Stimulated activated CD8-positive, alpha-beta memory T cell treated with anti-CD3 and anti-CD28 coated beads, Interleukin-2, amount 100 ng/mL, for 1 hour (primary cell): Measurements from ENCODE around the gene UBR7.
"Not testable (repeated sequence)": the region's sequence is repeated elsewhere in the genome, so short reads cannot be mapped to it uniquely, and the experiment has no call there.

ENCODE experiments used
- DNase-seq, 2 donors: peaks; one replicate each; pipeline ENCODE4 v3.0.0-alpha.2; 2020; ENCODE audit warnings: low read depth in 2 of 2

UBR7 gene

GRCh38 chr14:93206793-93207467 lies at the start of gene UBR7, which contains the start of gene GON7:
Gene UBR7 (plus strand): TSS chr14:93207256. CDS start chr14:93207292, 36 bp downstream.
Gene GON7 (minus strand): TSS chr14:93207065. CDS start chr14:93207037, 28 bp downstream.
- DNase-seq: peak; percentile 66 to 75

- DNase-seq: not testable (repeated sequence)
Observed at GRCh38 chr14:93158349-93158748, 48.7 kb upstream of the UBR7 start.

GRCh38 chr14:93159625-93160352 lies 47.3 kb upstream of the UBR7 start:
- DNase-seq: not testable (repeated sequence)

- DNase-seq: no peak
Observed at GRCh38 chr14:93160353-93160801, 46.7 kb upstream of the UBR7 start.

DNA sequence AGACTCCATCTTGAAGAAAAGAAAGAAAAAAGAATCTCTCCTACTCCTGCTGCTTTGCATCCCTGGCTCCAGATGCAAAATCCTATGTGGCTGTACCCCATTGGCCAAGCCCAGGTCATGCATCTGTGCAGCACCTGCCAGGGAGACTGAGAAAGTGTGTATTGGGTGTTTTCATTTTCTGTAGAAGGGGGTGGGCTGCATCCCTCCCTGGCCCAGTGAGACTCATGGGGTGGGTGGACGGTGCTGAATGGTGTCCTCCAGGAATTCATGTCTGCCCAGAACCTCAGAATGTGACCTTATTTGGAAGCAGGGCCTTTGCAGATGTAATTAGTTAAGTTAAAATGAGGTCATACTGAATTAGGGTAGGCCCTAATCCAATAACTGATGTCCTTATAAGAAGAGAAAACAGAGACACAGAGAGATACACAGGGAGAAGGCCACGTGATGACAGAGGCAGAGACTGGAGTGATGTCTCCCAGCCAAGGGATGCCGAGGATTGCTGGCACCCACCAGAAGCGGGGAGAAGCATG lies 45.6 kb upstream of the UBR7 start:
- DNase-seq: no peak

DNA sequence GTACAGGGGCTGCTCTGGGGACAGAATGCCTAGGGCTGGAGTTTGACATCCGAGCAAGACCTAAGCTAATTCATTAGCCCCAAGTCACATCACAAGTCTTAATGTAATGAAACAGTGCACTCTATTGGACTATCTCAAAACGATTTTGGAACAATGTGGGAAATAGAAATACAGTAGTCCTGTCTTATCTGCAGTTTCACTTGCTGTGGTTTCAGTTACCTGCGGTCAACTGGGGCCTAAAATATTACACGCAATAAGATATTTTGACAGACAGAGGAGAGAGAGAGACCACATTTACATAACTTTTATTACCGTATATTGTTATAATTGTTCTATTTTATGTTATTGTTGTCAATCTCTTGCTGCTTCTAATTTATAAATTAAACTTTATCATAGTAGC lies 43.5 kb upstream of the UBR7 start:
- DNase-seq: no peak

DNA sequence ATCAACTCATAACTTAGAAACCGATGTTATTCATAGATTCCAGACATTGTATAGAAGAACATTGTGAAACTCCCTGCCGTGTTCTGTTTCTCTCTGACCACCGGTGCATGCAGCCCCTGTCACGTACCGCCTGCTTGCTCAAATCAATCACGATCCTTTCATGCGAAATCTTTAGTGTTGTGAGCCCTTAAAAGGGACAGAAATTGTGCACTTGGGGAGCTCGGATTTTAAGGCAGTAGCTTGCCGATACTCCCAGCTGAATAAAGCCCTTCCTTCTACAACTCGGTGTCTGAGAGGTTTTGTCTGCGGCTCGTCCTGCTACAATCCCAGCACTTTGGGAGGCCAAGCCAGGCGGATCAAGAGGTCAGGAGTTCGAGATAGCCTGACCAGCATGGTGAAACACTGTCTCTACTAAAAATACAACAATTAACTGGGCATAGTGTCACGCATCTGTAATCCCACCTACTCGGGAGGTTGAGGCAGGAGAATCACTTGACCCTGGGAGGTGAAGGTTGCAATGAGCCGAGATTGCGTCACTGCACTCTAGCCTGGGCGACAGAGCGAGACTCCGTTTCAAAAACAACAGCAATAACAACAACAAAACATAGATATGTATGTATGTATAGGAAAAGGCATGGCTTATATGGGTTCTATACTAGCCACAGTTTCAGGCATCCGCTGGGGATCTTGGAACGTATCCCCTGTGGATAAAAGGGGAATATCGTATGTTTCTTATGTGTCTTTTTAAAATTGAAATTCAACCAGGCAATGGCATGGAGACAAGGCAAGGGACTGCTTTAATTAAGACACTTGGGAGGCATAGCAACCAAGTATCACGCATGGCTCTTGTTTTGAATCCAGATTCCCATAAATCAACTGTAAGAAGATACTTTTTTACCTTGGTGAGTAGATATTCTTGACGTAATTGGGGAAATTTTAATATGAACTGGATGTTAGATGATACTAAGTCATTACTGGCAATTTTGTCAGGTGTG lies 41.5 kb upstream of the UBR7 start:
- not testable (repeated sequence) for DNase-seq

DNA sequence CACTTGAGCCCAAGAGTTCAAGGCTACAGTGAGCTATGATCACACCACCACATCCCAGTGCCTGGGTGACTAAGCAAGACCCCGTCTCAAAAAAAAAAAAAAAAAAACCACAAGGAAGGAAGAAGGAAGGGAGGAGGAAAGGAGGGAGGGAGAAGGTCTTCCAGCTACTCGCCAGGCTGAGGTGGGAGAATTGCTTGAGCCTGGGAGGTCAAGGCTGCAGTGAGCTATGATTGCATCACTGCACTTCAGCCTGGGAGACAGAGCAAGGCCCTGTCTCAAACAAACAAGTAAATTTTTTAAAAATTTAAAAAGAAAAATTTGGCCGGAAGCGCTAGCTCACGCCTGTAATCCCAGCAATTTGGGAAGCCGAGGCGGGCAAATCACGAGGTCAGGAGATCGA lies 38.4 kb upstream of the UBR7 start:
- not testable (repeated sequence) for DNase-seq

GRCh38 chr14:93169619-93170018 lies 37.4 kb upstream of the UBR7 start:
- DNase-seq: not testable (repeated sequence)

- DNase-seq: not testable (repeated sequence)
Observed at GRCh38 chr14:93170141-93170540, 36.9 kb upstream of the UBR7 start.

- DNase-seq: no peak
Observed at GRCh38 chr14:93171376-93171775, 35.7 kb upstream of the UBR7 start.

DNA sequence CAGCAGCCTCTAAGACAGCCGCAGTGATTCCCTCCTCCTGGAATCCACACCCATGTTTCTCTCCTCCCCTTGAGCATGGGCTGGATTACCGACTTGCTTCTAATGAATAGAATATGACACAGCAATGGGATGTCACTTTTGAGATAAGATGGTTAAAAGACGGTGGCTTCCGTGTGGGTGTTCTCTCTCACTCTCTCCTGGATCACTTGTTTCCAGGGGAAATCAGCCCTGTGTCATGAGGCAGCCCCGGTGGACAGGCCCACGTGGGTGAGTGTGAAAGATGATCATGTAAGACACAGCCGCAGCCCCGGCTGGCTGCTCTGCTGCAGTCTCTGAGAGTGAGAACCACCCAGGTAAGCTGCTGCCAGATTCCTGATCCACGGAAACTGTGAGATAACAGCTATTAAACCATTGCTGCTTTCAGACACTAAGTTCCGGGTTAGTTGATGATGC lies 33.1 kb upstream of the UBR7 start:
- no peak for DNase-seq

DNA sequence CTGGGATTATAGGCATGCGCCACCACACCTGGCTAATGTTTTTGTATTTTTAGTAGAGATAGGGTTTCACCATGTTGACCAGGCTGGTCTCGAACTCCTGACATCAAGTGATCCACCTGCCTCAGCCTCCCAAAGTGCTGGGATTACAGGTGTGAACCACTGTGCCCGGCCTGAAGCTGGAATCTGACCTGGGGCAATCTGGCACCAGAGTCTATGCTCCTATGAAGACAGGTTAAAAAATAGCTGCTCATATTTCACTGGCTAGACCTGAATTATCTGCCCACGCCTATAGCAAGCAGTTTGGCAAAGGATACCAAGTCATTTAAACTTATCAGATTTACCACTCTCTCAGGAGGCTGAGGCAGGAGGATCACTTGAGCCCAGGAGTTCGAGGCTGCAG lies 32.3 kb upstream of the UBR7 start:
- DNase-seq: not testable (repeated sequence)

GRCh38 chr14:93175492-93175891 lies 31.6 kb upstream of the UBR7 start:
- no peak for DNase-seq

- DNase-seq: no peak
Observed at GRCh38 chr14:93183596-93184317, 23.3 kb upstream of the UBR7 start.

DNA sequence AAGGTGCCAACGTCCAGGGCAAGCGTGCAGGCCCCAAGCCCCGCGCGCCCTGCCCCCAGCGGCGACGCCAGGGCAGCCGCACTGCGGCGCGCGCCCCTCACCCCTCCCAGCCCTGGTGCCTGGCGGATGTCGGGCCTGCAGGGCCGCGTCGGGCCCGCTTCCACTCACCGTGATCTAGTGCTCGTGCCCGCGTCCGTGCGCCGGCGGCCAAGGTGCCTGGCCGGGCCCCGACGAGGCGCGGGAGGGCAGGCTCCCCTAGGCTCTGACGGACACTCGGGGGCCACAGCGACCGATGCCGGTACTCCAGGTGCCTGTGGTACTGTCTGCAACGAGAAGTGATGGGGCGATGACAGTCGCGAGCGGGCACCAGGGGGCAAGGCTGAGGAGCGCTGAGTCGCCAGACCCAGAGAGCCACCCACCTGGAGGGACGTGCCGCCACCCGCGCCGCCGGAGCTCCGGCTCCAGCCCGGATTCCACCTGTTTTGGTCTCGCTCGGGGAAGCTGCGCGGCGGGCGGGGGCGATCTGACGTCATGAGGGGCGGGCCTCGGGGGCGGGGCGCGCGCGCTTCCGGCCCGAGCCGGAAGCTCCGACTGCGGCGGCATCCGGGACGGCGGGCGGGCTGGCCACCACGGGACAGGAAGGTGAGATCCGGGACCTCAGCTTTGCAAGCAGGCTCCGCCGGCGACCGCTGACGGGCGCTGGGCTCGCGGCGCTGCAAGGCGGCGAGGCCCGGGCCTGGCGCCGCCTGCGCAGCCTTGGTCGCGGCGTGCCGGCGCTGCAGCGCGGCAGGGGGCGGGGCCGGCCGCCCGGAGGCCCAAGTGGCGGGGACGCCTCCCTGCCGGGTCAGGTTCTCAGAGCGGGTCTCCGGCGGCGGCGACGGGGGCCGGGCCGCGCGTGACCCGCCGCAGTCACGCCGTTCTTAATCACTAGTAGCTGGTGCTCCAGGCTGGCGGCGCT lies 22.4 kb upstream of the UBR7 start, which contains the start of the genes LYSET and MOAP1:
LYSET (plus strand) TSS at position 927 of the 958 bp plus-strand sequence. CDS start 89 bp downstream, outside the sequence.
MOAP1 (minus strand) TSS at position 507 of the 958 bp plus-strand sequence. CDS start 655 bp downstream, outside the sequence.
- peak; percentile 82 to 84 for DNase-seq

GRCh38 chr14:93185349-93185720 lies 21.7 kb upstream of the UBR7 start:
- no peak for DNase-seq

DNA sequence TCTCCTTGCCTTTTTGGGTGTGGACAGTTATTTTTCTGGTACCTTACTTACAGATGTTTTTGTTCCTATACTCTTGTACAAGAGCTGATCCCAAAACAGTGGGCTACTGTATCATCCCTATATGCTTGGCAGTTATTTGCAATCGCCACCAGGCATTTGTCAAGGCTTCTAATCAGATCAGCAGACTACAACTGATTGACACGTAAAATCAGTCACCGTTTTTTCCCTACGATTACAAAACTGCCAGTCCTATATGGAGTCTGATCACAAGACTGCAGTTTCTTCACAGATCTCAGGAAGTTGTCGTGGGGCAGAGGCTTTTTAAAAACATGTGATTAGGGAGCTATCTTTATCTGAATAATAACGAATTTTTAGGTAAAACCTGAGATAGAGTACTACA lies 20.6 kb upstream of the UBR7 start:
- DNase-seq: no peak

DNA sequence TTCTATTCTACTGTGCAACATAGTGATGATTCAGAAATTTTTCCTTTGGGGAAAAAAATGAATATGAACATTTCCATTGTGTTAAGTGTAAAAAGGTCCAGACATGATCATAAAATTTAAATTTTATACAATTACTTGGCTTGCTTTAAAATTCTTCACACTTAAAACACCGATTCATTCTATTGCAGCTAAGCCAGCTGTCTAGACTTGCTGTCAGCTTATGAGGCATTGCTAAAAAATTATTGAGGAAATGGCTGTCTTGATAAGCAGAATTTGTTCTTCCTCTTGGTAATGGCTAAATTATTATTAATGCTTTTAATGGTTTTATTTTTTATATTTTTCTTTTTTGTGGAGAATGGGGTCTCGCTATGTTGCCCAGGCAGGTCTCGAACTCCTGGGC lies 20.1 kb upstream of the UBR7 start:
- DNase-seq: no peak
